ENCODE results near the gene SEC23B.
A peak's percentile ranks its signal among the peaks of the same experiment; 100 is the strongest.
"Not testable (repeated sequence)": the region's sequence is repeated elsewhere in the genome, so short reads cannot be mapped to it uniquely, and the experiment has no call there.

The SEC23B gene

DNA sequence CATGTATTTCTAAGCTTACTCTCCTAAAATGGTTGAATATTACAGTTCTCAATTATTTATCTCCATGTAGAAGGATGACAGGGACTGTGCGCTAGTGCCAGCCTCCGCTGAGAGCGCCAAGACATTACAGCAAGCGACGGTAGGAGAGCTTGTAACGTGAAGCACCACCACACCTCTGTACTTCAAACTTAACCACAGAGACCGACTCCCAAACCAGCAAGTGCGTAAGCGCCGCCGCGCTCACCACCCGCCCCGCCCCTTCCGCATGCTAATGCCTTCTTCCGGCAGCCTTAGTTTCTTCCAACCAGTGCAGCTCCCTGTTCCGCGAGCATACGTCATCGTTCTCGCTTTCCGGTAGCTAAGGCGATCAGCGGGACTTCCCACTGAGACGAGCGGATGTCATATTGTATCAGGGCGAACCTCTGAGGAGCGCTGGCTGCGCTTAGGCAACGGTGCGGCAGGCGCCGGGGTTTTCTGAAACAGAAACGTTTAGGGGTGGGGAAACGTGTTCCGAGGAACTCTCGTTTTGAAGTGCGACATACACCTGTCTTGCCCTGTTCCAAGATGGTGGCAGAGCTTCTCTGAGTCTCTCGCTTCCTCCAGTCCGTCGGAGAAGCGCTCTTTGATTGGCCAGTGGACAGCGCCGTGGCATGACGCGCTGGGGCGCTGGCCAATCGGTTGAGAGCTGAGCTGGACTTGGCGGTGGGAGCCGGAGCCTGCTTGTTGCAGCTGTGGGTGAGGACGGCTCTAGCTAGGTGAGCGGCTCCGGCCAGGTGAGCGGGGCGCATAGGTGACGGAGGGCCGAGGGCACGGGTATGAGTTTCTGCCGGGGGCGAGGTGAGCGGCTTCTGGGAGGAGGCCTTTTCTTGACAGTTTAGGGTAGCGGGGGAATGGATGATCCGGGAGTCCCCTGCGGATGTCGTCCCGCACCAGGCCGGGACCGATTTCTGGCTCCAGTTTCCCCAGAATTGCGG, at the start of gene SEC23B:
Gene SEC23B, plus strand, starts transcription at position 723 of the 974 bp plus-strand sequence. CDS start 2,896 bp downstream, outside the sequence.
- peak; percentile 98 for DNase-seq

GRCh38 chr20:18465536-18466200, 42.1 kb upstream of the SEC23B start:
- no peak for DNase-seq

DNA sequence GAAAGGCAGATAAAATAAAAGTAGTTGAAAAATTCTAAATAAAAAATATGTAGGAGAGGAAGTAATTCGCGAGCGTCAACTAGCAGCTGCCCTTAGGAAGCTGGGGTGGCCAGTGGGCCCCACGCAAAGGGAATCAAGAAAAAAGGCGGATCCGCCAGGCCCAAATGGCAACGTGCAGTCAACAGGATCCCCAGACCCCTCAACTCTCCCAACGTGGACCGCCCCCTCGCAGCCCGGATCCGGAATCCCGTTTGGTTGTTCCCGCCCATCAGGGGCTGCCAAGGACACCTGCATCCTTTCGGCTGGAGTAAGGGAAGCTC, 41.2 kb upstream of the SEC23B start:
- no peak for DNase-seq

GRCh38 chr20:18466894-18467730, 40.6 kb upstream of the SEC23B start, which contains the start of the genes DZANK1 and POLR3F:
Gene DZANK1, minus strand, starts transcription at chr20:18467030. Its CDS starts 1,672 bp downstream, at chr20:18465358.
Gene POLR3F, plus strand, starts transcription at chr20:18467390. Its CDS starts 117 bp downstream, at chr20:18467507.
- DNase-seq, result peak; percentile 91

DNA sequence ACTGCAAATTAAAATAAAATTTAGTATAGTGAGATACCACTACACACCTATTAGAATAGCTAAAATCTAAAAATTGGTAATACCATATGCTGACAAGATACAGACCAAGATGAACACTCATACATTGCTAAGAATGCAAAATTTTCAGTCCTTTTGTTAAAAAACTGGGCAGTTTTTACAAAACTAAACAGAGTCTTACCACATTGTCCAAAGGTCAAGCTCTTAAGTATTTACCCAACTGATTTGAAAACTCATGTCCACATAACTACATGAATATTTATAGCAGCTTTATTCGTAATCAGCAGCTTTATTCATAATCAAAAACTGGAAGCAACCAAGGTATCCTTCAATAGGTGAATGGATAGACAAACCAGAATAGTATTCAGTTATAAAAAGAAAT, 30.5 kb upstream of the SEC23B start:
- no peak for DNase-seq

DNA sequence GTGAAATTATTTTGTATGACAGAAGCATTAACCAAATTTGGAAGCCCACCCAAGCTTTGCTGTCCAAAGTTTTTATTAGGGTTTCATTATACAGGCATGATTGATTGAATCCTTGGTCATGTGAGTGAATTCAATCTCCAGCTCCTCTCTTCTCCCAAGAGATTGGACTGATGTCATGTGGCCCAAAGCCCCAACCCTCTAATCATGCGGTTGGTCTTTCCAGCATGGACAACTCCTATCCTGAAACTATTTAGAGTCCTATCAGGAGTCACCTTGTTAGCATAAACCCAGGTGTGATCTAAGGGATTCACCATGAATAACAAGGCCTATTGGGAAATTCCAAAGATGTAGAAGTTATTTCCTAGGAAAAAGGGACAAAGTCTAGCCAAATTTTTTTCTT, 29.9 kb upstream of the SEC23B start:
- no peak for DNase-seq

DNA sequence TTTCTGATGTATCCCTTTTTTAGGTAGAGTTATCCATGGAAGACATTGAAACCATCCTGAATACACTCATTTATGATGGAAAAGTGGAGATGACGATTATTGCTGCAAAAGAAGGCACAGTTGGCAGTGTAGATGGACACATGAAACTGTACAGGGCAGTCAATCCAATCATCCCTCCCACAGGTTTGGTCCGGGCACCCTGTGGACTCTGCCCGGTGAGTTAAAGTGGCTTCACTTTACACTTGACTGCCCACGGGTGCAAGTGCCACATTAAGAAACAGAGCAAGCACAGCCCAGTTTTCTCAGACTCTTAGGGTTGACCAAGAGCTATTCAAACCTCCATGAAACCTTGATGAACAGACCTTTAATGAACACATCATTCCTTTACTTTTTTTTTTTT, 26.1 kb upstream of the SEC23B start:
- no peak for DNase-seq

GRCh38 chr20:18488301-18488700, 19.4 kb upstream of the SEC23B start:
- DNase-seq, result no peak

DNA sequence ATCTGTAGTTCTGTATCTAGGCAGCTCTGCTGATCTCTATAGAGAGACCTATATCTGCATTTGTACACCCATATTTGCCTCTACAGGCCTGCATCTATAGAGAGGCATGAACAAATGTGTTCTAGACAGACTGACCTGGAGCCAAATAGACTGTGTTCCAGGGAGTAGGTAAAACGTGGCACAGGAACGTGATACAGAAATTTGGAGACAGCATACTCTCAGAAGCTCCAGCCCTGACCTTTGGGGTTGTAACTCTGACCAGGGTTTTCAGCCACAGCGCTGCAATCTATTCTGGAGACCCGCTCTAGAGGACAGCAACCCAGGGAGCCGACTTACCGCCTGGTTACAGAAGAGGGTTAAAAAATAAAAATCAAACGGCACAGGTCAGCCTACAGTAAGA, 11.7 kb upstream of the SEC23B start:
- DNase-seq, result no peak

- peak; percentile 66 for DNase-seq
These were observed 10.8 kb upstream of the SEC23B start, which contains the start of gene RBBP9 for GRCh38 chr20:18496740-18497592. Gene RBBP9, minus strand, starts transcription at chr20:18497225. Its CDS starts 58 bp downstream, at chr20:18497167.

DNA sequence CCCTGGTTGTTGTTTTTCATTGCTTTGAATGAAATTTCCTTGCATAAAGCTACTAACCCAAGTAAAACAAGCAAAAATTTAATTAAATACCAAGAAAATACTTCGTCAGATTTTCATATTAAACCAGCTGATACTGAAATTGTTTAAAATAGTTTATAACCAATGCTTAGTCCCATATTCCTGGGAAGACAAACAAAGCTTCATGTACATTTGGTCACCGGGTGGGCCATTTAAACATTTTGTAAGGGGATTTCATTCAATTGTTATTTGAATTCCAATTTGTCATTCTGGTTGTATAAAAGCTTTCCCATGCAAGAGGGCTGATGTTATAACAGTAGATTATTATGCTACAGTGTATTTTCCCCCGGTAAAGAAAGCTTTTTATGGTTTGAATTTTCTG, 10.1 kb upstream of the SEC23B start:
- no peak for DNase-seq

- DNase-seq, result not testable (repeated sequence)
These were observed 6.1 kb upstream of the SEC23B start for GRCh38 chr20:18501672-18502071.

DNA sequence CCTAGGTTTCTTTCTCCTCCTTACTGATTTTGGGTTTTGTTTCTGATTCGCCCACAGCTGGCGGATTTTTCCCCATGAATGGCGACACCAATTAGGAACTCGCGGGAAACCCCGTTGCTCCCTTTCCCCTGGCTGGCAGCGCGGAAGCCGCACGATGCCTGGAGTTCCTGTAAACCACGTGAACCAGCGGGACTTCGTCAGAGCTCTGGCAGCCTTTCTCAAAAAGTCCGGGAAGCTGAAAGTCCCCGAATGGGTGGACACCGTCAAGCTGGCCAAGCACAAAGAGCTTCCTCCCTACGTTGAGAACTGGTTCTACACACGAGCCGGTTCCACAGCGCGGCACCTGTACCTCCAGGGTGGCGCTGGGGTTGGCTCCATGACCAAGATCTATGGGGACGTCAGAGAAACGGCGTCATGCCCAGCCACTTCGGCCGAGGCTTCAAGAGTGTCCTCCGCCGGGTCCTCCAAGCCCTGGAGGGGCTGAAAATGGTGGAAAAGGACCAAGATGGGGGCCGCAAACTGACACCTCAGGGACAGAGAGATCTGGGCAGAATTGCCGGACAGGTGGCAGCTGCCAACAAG, 3.2 kb upstream of the SEC23B start:
- DNase-seq, result no peak

GRCh38 chr20:18506744-18507143, 996 bp upstream of the SEC23B start:
- DNase-seq, result peak; percentile 8

DNA sequence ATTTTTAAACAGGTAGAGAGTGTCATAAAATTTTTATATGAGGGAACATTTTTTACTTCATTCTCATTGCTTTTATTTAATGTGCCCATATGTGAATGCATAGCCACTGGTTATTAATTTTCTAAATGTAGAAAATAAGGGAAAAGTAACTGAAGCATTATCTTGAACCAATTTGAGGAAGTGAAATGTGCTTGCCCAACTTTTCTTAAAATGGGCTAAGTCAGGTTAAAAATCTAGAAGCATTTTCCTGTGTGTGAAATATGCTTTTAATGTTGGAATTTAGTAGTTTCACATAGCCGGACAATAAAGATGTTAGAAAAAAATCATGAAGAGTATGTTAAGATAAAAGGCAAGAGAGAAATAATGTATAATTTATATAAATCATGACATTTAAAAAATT, 3.8 kb downstream of the SEC23B start:
- no peak for DNase-seq

GRCh38 chr20:18513208-18513607, 5.5 kb downstream of the SEC23B start:
- DNase-seq, result no peak

DNA sequence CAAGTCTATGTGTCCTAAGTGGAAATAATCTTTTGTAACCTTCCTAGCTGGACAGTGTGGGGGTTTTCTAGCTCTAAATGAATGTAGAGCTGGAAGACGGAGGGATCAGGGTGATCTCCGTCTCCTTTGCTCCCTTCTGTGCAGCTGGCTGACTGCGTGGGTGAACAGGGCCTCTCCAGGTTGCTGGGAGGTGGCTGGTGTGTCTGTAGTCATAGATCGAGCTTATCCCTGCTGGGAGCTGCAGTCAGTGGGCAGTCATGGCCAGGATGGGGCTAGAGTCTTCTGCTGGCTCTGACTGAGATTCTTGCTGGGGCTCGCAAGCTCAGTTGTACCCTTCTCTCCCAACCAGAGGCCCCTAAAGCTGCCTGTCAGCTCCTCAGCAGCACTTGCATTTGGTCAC, 6.4 kb downstream of the SEC23B start:
- DNase-seq, result no peak

GRCh38 chr20:18515973-18516372, 8.2 kb downstream of the SEC23B start:
- DNase-seq, result no peak

DNA sequence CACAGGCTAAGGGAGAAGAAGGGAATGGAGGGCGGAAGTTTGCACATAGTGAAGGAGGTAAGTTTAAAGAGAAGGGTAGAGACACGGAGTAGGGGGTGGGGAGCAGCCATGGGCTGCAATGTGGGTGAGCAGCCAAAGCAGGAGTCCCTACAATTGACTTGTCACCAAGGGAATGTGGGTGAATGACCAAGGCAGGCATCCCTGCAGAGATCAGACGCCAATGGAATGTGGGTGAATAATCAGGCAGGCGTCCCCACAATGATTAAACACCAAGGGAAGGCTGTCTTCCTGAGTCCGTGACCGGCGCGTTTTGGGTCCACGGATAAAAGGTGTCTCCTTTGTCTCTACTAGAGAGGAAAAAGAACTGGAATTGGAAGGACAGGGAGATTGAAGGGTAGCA, 14.3 kb downstream of the SEC23B start:
- not testable (repeated sequence) for DNase-seq

DNA sequence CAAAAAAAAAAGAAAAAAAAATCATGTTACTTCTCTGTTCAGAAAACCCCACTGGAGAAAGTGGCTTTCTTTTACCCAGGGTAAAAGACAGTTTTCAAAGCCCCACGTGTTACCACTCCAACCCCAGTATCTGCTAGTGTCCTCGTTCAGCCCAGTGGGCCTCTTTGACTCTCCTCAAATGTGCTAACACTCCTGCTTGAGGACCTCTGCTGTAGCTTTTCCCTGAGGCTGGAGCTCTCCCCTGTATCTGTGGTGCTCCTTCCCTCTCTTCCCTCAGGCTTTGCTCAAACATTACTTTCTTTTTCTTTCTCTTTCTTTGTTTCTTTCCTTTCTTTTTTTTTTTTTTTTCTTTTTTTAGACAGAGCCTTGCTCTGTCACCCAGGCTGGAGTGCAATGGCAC, 15.3 kb downstream of the SEC23B start:
- DNase-seq, result no peak

GRCh38 chr20:18524646-18525045, 16.9 kb downstream of the SEC23B start:
- no peak for DNase-seq

GRCh38 chr20:18526761-18527160, 19.0 kb downstream of the SEC23B start:
- DNase-seq, result not testable (repeated sequence)

Data from activated CD4-positive, alpha-beta T cell treated with anti-CD3 and anti-CD28 coated beads, Interleukin-2, amount 50 U/mL, for 1 hour (primary cell).